ACC112 (cell line): ENCODE data around the gene MAP6.

Experiments
- H2AFZ ChIP-seq: fragments of 200-600 bp; sonication (generic); one replicate; pipeline ENCODE4 v1.6.0; 2017; ENCODE audit warnings: antibody characterized with exemption, low read length; ENCODE audit not compliant: unreplicated experiment
- H3K27ac ChIP-seq: fragments of 200-600 bp; sonication (generic); 2 replicates; pipeline ENCODE4 v1.5.1; 2014; ENCODE audit warnings: low read depth, mild to moderate bottlenecking, antibody characterized with exemption, low read length, moderate library complexity
- H3K27me3 ChIP-seq: fragments of 200-600 bp; sonication (generic); 2 replicates; pipeline ENCODE4 v1.6.1; 2014; ENCODE audit warnings: mild to moderate bottlenecking, antibody characterized with exemption, low read length, moderate library complexity, mixed read lengths; ENCODE audit not compliant: insufficient read depth
- H3K36me3 ChIP-seq: fragments of 200-600 bp; sonication (generic); 2 replicates; pipeline ENCODE4 v1.6.1; 2016; ENCODE audit warnings: mild to moderate bottlenecking, antibody characterized with exemption, low read length, moderate library complexity, mixed read lengths; ENCODE audit not compliant: insufficient read depth
- H3K4me1 ChIP-seq: fragments of 200-600 bp; sonication (generic); one replicate; pipeline ENCODE4 v1.6.1; 2016; ENCODE audit warnings: low read length, mixed read lengths; ENCODE audit not compliant: insufficient read depth, unreplicated experiment, control insufficient read depth
- H3K4me3 ChIP-seq: fragments of 200-600 bp; sonication (generic); 2 replicates; pipeline ENCODE4 v1.5.1; 2014; ENCODE audit warnings: mild to moderate bottlenecking, low read depth, low read length
- H3K79me2 ChIP-seq: fragments of 200-600 bp; sonication (generic); one replicate; pipeline ENCODE4 v1.6.0; 2016; ENCODE audit warnings: low read length; ENCODE audit not compliant: control insufficient read depth, unreplicated experiment, insufficient read depth

The MAP6 gene

DNA sequence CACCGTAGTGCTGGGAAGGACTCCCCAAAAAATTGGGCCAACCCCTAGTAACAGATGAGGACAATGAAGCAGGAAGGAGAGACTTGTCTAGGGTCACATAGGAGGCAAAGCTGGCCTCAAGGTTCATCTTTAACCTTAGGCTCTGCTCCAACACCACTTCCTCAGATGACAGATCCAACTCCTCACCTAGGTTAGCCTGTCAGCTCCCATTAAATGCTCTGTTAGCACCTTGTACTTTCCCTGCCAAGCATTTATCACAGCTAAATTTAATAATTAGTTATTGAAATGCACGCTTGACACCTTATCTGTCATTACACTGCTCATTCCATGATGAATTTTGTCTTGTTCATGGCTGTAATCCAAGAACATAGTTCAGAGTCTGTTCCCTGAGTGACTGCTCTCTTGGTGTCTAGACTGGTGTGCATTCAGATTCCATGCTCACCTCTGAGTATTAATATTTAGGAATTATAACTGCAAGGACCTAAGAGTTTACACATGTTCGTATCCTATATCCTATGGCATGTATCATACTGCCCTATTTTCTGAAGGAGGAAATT is 18.6 kb downstream of the MAP6 start:
- no peak overlapping the region for H2AFZ ChIP-seq
- no peak overlapping the region for H3K27ac ChIP-seq
- peaks cover 16% of the 10 kb centered on the region for H3K4me1 ChIP-seq
- H3K4me3 ChIP-seq = no peak overlapping the region
- no peaks in the 10 kb centered on the region for H3K36me3 ChIP-seq
- no peaks in the 10 kb centered on the region for H3K27me3 ChIP-seq
- no peaks in the 10 kb centered on the region for H3K79me2 ChIP-seq

DNA sequence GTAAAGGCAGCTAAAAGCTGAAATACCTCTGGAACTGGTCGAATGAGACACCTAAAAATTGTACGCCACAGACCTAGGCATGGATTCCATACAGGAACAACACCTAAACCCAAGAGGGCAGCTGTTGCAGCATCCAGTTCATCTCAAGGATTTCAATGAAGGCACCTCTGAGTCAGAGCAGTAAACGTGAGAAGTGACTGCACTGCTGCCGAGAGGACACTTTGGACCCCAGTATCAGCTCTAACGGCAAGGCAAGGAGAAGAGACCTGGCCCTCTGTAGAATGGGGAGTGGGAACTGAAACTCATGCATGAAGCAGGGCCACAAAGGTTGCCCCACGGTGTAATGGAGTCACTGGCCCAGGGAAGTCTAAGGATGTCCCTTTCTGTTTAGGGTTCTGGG is 23.9 kb downstream of the MAP6 start:
- no peaks in the 10 kb centered on the region for H3K4me1 ChIP-seq
- no peak overlapping the region for H3K4me3 ChIP-seq
- H3K79me2 ChIP-seq = no peaks in the 10 kb centered on the region
- H3K27ac ChIP-seq = no peak overlapping the region
- H3K36me3 ChIP-seq = no peaks in the 10 kb centered on the region
- no peak overlapping the region for H2AFZ ChIP-seq
- no peaks in the 10 kb centered on the region for H3K27me3 ChIP-seq

DNA sequence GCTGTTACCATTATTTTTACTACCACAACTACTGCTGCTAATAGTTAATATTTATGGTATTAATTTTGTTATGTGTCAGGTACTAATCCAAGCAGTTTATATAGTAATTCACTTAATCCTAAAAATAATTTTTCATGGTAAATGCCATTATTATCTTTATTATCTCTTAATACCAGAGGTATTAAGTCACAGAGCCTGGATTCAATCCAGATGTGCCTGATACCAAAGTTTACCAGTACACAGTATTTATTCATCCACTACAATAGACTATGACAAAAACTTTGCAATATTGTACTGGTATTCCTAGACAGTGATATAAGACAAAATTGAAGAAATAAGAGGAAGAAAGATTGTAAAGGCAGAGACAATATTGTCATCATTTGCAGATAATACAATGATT is 24.5 kb downstream of the MAP6 start:
- Histone ChIP-seq H3K4me3 (no peak overlapping the region), H2AFZ (no peak overlapping the region), H3K36me3 (no peaks in the 10 kb centered on the region), H3K79me2 (no peaks in the 10 kb centered on the region), H3K4me1 (no peaks in the 10 kb centered on the region), H3K27me3 (no peaks in the 10 kb centered on the region), H3K27ac (no peak overlapping the region)

DNA sequence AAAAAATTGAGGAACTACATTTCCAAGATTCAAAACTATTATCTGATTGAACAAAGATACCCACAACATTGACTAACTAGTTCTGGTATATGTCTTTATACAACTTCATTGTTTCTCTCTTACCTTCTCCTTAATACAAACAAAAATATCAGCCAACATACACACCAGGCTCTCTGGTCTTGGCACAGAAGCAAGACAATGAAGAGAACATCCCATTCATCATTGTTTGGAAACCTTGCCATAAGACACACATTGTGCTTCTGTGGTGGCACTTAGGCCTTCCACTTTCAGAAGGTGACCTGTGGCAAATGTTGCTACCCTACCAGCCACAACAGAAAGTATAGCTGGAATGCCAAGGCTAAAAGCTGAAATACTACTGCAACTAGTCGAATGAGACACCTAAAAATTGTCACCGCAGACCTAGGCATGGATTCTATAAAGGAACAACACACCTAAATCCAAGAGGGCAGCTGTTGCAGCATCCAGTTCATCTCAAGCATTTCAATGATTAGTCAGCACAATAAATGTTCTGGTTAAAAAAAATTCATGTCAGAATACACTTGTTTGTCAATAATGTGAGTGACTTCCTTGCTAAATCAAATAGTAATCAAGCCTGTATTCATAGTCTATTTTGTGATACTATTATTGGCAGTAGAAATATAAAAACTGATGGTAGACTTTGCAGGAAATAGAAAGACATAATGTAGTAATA is 26.3 kb downstream of the MAP6 start:
- Histone ChIP-seq H3K27me3 (no peaks in the 10 kb centered on the region), H3K4me3 (no peak overlapping the region), H3K36me3 (no peaks in the 10 kb centered on the region), H2AFZ (no peak overlapping the region), H3K27ac (no peak overlapping the region), H3K4me1 (no peaks in the 10 kb centered on the region), H3K79me2 (no peaks in the 10 kb centered on the region)

DNA sequence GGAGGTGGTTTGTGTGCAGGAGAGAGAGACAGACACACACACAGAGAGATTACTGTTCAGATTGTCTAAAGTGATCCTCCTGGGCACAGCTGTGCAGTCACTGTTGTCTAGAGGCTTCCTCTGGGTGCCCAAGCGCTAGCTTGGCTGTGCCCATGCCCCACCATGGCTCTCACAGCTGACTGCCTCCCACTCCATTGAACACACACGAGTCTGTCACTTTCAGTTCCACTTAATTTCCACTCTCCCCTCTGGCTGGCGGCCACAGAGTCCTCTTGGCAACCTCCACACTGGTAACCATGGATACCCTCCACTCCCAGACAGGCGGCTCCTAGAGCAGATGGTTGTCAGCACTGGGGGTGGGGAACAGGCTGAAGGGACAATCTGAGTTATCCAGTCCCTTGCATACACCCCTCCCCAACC is 29.1 kb downstream of the MAP6 start:
- H3K4me3 ChIP-seq = no peak overlapping the region
- no peaks in the 10 kb centered on the region for H3K36me3 ChIP-seq
- no peaks in the 10 kb centered on the region for H3K79me2 ChIP-seq
- H2AFZ ChIP-seq = peak overlapping the region; percentile 23
- H3K27ac ChIP-seq = no peak overlapping the region
- no peaks in the 10 kb centered on the region for H3K27me3 ChIP-seq
- peaks cover 10% of the 10 kb centered on the region for H3K4me1 ChIP-seq

DNA sequence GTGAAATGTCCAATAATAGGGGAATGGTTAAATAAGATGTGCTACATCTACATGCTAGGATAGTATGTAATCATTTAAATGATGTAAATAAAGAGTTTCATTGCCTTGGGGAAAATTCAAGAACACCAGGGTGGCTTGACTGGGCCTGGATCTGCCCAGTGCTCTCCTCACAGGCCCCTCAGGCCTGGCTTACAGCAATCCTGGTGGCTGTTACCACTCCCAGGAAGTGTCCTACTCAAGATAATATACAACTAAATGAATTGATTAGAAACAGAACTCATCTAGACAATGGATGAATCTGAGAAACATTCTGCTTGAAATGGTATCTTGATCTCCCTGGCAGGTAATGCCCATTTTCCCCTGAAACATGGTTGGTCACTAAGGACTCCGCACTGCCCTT is 30.8 kb downstream of the MAP6 start:
- Histone ChIP-seq H3K36me3 (no peaks in the 10 kb centered on the region), H3K27me3 (no peaks in the 10 kb centered on the region), H3K79me2 (no peaks in the 10 kb centered on the region), H3K4me3 (no peak overlapping the region), H2AFZ (no peak overlapping the region), H3K27ac (no peak overlapping the region), H3K4me1 (peaks cover 10% of the 10 kb centered on the region)

DNA sequence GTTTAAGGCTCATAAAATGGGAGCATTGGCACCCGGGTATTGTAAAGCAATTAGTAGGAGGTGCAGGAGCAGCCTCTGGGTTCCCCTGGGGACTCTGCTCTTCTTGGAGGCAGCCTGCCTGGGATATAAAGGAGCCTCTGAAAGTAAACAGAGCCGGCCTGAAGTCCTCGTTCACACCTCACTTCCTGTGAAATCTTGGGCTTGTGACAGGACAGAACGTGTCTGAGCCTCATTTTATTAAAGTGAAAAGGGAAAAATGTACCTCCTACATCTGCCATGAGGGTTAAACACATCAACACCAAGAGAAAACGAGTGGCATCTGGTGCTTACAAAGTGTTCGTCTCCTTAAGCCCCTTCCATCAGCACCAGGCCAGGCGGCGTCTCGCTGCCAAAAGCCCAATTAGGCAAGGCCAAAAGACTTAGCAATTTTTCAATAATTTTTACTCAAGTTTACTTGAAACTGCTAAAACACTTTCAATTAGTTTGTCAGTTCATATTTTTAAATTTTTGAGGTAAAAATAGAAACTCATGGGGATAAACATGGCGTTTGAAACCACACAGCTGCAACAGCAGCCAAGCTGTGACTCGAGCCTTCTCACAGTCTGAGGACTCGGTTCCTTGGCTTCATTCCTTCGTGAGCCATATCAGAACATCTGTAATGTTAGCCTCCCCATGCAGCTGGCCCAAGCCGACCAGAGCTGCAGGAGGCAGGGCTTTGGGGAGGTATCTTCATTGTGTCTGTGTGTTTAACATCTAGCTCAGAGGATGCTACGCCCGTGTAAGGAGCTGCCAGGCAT is 33.6 kb downstream of the MAP6 start:
- Histone ChIP-seq H2AFZ (peak overlapping the region; percentile 36), H3K4me1 (peaks cover 10% of the 10 kb centered on the region), H3K79me2 (no peaks in the 10 kb centered on the region), H3K36me3 (no peaks in the 10 kb centered on the region), H3K27ac (no peak overlapping the region), H3K4me3 (no peak overlapping the region), H3K27me3 (0 out of 2 replicates have a peak, but pooled peaks cover 3% of the 10 kb centered on the region)

DNA sequence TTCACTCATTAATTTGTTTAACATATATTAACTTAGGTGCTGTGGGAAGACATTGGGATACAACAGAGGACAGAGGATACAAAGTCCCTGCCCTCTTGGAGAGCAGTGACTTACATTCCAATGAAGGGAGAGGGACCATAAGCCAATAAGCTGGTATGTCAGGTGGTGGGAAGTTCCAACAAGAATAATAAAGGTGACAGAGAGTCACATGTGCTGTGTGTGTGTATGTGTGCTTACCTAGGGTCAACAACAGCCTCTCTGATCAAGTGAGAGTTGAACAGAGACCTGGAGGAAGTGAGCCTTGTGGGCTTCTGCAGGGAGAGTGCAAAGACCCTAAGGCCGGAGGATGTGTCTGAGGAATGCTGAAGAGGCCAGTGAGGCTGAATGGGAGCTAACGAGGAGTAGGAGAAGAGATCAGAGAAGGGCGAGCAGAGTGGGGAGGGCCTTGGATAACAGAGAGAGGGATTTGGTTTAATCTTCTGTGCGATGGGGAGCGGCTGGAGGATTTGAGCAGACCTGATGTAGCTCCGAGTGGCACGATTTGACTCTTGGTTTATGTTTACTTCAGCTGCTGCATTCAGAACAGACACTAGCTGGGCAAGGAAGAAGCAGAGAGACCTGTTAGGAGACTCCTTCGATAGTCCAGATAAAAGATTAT is 35.3 kb downstream of the MAP6 start:
- no peak overlapping the region for H3K27ac ChIP-seq

DNA sequence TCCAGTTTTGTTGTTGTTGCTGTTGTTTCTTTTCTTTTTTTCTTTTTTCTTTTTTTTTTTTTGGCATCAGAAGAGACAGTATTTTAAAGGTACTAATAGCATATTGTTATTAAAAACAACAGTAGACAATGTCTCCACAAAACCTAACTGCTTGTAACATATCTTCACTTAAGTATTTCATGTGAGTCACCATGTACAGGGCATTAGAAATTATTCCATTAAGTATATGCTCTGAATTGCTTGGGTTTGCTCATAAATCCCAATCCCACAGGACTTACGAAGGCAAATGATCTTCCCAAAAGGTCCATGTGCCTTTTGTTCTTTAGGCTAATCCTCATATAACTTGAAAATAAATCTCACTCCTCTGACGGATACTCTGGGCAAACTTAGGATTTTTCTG is 35.9 kb downstream of the MAP6 start:
- H3K4me3 ChIP-seq = no peak overlapping the region
- peaks cover 14% of the 10 kb centered on the region for H3K4me1 ChIP-seq
- no peaks in the 10 kb centered on the region for H3K79me2 ChIP-seq
- H3K36me3 ChIP-seq = no peaks in the 10 kb centered on the region
- H3K27ac ChIP-seq = no peak overlapping the region
- 0 out of 2 replicates have a peak, but pooled peaks cover 3% of the 10 kb centered on the region for H3K27me3 ChIP-seq
- H2AFZ ChIP-seq = no peak overlapping the region

More for the DNA sequence above, 35.3 kb downstream of the MAP6 start:
- no peak overlapping the region for H3K4me3 ChIP-seq
- no peaks in the 10 kb centered on the region for H3K36me3 ChIP-seq
- H3K79me2 ChIP-seq = no peaks in the 10 kb centered on the region
- peaks cover 10% of the 10 kb centered on the region for H3K4me1 ChIP-seq
- 0 out of 2 replicates have a peak, but pooled peaks cover 3% of the 10 kb centered on the region for H3K27me3 ChIP-seq
- H2AFZ ChIP-seq = no peak overlapping the region

DNA sequence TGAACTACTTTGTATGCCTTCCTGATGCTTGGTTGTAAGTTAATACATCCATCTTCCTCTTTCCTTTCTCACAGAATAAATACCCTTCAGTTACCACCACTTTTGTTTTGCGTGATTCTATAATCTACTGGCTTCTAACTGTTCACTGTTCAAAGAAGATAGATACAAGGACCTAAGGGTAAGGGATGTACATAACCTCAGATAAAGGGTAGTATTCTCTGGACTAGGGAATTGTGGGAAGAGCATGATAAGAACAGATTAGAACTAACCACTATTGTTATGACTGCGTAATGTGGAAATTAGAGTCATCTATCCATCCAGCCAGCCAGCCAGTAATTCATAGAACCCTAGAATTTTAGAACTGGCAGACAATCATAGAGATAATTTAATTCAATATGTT is 36.4 kb downstream of the MAP6 start:
- no peaks in the 10 kb centered on the region for H3K79me2 ChIP-seq
- H3K27me3 ChIP-seq = 0 out of 2 replicates have a peak, but pooled peaks cover 3% of the 10 kb centered on the region
- H3K27ac ChIP-seq = no peak overlapping the region
- no peak overlapping the region for H3K4me3 ChIP-seq
- H3K36me3 ChIP-seq = no peaks in the 10 kb centered on the region
- no peak overlapping the region for H2AFZ ChIP-seq
- H3K4me1 ChIP-seq = peaks cover 19% of the 10 kb centered on the region
